ENCODE results near the gene FBXO17.
A peak's percentile ranks its signal among the peaks of the same experiment; 100 is the strongest.
"Not testable (repeated sequence)": the region's sequence is repeated elsewhere in the genome, so short reads cannot be mapped to it uniquely, and the experiment has no call there.

The FBXO17 gene

GRCh38 chr19:38941466-38941865, 34.1 kb downstream of the FBXO17 start:
- not testable (repeated sequence) for DNase-seq

DNA sequence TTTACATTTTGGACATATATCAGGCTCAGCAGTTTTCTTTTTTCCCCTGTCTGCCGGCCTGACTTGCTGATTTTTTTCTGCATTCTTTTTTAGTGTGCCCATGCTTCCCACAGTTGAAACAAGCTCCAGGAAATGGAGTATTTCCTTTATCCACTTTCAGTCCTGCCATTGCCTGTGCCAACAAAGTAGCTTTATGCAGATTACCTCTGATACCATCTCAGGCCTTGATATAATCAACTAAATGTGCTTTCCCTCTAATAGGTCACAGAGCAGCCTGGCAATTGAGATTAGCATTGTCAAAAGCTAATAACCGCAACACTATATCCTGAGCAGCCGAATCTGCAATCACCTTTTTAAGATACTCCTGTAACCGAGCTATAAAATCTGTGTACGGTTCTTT, 35.6 kb downstream of the FBXO17 start:
- DNase-seq = no peak

DNA sequence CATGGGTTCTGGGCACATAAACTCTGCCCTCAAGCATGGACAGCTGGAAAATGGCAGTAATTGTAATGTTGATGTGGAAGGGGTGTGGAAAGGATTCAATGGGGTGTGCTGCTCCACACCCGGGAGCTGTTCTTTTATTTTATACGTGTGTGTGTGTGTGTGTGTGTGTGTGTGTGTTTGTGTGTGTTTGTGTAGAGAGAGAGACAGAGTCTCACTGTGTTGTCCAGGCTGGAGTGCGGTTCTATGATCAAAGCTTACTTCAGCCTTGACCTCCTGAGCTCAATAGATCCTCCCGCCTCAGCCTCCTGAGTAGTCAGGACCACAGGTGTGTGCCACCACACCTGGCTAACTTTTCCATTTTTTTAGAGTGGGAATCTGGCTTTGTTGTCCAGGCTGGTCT, 42.0 kb downstream of the FBXO17 start:
- DNase-seq = no peak

DNA sequence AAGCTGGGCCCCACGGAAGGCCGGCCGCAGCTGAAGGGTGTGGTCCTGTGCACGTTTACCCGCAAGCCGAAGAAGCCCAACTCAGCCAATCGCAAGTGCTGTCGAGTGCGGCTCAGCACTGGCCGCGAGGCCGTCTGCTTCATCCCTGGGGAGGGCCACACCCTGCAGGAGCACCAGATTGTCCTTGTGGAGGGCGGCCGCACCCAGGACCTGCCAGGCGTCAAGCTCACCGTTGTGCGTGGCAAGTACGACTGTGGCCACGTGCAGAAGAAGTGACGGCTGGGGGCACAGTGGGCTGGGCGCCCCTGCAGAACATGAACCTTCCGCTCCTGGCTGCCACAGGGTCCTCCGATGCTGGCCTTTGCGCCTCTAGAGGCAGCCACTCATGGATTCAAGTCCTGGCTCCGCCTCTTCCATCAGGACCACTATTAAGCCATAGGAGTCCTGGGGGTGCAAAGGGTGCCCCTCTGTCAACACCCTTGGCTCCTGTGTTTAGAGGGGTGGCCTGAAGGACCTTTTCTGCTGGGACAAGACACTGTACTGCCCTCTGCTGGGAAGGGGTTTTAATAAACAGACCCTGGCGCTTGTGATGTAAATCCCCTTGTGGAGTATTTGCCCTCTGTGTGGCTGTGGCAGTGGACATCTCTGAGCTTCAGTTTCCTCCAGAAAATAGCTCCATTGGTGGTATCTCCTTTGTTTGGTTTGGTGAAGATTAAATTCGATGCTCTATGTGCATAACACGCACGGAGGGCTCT, 42.9 kb downstream of the FBXO17 start:
- no peak for DNase-seq

DNA sequence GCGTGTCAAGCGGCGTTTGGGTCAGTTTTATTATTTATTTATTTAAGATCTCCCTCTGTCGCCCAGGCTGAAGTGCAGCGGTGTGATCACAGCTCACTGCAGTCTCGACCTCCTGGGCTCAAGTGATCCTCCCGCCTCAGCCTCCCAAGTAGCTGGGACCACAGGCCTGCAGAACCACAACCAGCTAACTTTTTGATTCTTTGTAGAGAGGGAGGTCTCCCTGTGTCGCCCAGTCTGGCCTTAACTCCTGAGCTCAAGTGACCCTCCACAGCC, 44.1 kb downstream of the FBXO17 start:
- DNase-seq = no peak

- peak; percentile 96 for DNase-seq
These were observed 44.6 kb downstream of the FBXO17 start, which contains the start of gene MRPS12 for GRCh38 chr19:38930776-38931520. Gene MRPS12, plus strand, starts transcription at chr19:38930944. Its CDS starts 351 bp downstream, at chr19:38931295.

DNA sequence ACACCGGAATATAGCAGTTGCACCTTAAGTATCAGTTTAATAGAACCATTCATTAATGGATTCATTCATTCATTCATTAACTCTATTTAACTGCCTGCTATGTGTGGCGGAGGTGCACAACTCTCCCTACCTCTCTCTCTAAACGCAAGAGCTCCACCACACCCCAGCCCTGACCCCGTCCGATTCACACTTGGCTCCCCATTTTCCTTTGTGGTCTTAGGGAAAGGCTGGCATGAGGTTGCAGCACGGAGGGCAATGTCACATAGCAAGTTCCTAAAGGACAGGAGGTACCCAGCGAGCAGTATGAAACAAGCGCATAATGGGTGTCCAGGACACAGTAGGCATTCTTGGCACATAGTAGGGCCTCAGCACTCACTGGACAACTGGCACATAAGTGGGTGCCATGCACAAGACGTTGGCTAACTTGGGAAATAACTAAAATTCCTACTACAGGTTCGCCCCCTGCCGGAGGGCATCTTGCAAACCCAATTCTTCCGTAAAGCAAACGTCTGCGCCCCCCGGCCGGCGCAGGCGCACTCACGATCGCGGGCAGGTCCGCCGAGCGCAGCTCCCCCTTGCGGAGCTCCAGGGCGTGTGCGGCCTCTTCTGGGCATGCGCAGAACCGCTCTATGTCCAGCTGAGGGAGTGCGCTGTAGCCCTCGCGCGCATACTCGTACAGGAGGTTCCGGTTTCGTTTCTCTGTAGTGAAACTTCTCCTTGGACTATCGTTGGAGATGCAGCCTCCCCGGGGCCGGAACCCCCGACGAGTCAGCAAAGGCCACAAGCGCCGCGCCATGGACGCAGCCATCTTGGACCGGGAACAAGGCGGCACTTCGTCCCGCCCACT, 45.4 kb downstream of the FBXO17 start, which contains the start of gene SARS2:
Gene SARS2, minus strand, starts transcription at position 835 of the 847 bp plus-strand sequence. Its CDS starts 27 bp downstream, at position 808.
- peak; percentile 92 for DNase-seq

DNA sequence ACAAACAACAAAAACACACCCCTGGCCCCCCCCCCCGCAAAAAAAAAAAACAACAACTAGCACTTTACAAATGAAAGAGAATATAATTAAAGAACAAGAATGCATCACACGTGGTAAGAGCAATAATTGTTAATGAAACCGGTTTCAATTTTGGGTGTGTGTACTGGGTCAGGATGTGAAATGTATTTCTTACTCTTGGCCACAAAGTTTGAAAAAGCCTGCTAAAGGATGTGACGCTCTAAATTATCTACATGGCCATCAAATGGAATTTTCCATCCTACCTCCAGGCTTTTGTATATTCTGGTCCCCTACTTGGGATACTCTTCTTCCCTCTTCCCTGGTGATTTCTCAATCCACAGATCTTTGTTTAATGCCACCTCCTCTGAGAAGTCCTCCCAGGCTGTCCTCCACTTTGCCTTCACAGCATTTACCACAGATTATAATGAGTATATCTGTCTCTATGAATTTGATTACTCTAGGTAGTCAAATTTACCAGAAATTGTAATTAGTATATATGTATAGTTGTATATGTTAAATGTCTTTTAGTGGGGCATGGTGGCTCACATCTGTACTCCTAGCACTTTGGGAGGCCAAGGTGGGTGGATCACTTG, 47.0 kb downstream of the FBXO17 start:
- DNase-seq = no peak

- no peak for DNase-seq
These were observed 51.2 kb downstream of the FBXO17 start for GRCh38 chr19:38924388-38924787.

- no peak for DNase-seq
These were observed 53.1 kb downstream of the FBXO17 start for GRCh38 chr19:38922482-38922881.

DNA sequence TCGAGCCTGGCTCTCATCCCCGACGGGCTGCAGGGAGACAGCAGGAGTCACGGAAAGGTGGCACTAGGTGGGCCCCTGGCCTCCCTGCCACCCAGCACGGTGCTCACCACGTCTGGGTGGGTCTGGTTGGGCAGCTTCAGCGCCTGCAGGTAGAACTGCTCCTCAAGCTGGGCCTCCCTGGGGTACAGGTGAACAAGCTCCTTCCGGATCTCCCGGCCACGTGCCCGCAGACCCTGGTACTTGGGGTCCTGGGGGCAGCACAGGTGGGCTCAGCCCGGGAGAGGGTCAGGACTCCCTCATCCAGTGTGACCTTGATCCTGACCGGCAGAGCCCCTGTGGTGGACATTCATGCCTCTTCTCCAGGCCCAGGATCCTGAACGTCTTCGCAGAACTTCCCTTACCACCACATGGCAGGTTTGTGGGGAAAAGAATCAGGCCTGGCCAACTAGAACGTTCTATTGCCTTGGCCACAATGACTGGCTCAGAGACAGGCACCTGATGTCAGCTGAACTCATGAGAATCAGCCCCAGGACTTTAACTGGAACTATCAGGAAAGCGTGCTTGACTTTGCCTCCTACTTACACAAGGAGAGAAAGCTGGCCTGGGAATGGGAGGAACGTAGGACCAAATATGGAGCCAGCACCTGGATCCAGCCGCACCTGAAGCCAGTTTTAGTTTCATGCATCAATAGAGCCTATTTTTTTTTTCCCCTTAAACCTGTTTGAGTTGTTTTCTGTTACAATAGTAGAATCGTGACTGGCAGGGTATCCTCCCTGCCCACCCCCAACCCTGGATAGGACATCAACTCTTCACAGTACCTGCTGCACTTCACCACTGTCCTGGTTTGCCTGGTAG, 53.9 kb downstream of the FBXO17 start:
- DNase-seq = no peak

DNA sequence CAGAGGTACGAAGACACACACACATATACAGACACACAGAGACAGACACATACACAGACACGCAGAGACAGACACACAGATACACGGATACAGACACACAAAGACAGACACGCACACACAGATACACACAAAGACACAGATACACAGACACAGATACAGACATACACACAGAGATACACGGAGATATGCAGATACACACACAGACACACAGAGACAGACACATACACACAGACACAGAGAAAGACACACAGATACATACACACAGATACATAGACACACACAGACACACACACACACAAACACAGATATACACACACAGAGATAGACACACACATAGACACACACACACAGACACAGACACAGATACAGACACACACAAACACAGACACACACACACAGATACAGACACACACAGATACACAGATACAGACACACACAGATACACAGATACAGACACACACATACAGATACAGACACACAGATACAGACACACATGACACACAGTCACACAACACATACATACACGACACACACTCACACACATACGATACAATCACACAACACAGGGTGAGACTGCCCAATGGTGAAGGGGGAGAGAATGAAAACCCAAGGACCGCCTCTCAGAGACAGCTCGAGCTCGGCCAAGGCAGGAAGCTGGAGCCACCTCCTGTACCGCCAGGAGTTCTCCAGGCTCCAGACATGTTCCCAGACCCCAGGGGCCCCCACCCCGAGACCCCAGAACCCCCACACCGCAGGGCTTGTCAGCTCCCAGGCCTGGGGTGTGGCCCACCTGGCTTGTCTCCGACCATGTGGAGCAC, 54.7 kb downstream of the FBXO17 start:
- no peak for DNase-seq

GRCh38 chr19:38919837-38920601, 55.5 kb downstream of the FBXO17 start:
- DNase-seq = no peak

DNA sequence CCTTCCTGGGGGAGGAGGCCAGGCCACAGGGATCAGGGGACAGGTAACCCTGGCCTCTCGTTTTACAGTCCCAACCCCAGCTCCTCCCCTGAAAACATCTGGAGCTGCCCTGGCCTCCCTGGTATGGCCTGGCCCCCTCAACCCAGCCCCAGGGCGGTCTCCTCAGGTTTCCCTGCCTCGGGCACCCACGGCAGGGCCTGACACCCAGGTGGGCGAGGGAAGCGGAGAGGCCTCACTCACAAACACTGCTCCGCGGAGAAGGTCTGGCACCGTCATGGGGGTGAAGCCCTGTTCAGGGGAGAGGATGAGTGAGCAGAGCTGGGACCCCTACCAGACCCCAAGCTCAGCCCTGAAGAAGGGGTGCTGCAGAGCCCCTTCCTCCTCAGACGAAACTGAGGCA, 57.0 kb downstream of the FBXO17 start:
- no peak for DNase-seq

- no peak for DNase-seq
These were observed 57.5 kb downstream of the FBXO17 start for GRCh38 chr19:38917921-38918491.

DNA sequence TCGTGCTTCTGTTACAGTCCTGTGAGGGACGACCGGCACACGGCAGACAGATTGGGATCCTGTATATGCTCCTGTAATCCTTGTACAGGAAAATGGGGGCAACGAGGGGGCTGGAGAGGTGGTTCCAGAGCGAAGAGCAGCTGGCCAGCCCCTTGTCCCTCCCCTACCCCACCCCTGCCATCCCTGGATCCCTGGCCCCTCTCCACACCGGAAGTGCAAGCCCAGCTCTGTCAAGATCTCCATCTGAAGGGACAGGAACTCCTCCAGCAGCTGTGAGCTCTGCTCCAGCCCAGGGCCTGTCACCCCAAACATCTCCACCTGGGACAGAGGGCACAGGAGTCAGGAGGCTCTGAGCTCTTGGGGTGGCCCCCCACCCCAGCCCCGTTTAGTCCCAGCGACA, 58.0 kb downstream of the FBXO17 start:
- no peak for DNase-seq

DNA sequence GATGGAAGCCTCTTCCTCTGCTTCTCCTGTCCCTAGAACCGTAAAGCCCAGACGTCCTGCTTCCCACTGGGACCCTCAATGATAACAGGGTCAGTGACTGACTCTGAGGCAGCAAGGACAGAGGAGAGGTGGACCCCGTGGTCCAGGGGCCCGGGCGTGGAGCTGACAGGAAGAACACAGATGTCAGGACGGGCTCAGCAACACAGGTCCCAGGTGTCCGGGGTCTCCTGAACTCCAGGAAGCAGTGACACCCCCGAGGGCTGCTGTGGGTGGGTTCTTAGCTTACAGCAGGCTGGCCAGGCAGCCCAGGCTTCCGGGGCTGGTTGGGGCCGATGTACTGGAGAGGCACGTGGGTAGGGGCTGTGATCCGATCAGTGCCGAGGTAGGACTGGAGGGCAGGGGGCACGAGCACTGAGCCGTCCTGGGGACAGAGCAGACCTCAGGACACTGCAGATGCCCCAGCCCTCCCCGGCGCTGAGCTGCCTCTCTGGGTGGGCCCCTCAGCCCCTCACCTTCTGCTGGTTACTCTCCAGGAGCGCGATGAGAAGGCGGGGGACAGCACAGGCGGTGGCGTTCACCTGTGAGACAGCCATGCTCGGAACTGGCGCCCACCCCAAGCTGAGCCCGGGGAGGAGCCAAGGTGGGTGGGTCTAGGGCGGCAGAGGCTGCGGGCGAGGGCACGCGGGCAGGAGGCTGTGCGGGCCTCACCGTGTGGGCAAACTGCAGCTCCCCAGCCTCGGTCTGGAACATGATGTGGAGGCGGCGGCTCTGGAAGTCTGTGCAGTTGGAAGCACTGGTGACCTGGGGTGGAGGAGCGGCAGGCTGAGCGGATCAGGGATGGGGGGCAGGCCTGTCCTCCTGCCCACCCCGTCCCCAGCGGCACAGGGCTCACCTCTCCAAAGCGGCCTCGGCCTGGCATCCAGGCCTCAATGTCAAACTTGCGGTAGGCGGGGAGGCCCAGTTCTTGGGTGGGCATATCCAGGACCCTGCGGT, 59.9 kb downstream of the FBXO17 start:
- DNase-seq = no peak

- no peak for DNase-seq
These were observed 61.6 kb downstream of the FBXO17 start for GRCh38 chr19:38913958-38914357.

All from NCI-H2171 (cell line).